SH-SY5Y (cell line): ENCODE measurements around the gene CPNE4.

ENCODE experiments used
- GATA2 ChIP-seq: IDR thresholded peaks from 2 replicates; pipeline ENCODE4 v1.6.1; 2011; ENCODE audit warnings: mild to moderate bottlenecking, low read depth, low read length
- GATA3 ChIP-seq: IDR thresholded peaks from 2 replicates; pipeline ENCODE4 v1.6.1; 2011; ENCODE audit warnings: low read depth, mild to moderate bottlenecking, low read length, moderate library complexity

GRCh38 chr3:131983689-131984088 is 51.1 kb downstream of the CPNE4 start:
- TF ChIP-seq GATA2: no peak
- no peak for TF ChIP-seq GATA3
